SJSA1 (cell line): ENCODE data around the gene XIST. TPM values are rescaled to one million over a fixed set of nuclear protein-coding genes. Genes with fewer than 3 reads are reported as not detected.
"Not testable (repeated sequence)": the region's sequence is repeated elsewhere in the genome, so short reads cannot be mapped to it uniquely, and the experiment has no call there.

Source experiments
- DNase-seq, 2 experiments: peaks; one replicate each; pipeline ENCODE4 v3.0.0-alpha.2; 2015 to 2020; ENCODE audit warnings: low spot score in 2 of 2, low read depth in 1 of 2
- H3K27ac ChIP-seq: fragments of 250-450 bp; sonication (Bioruptor Pico); 2 replicates; pipeline ENCODE4 v1.5.1; 2020; ENCODE audit warnings: mild to moderate bottlenecking, moderate library complexity
- H3K27me3 ChIP-seq: fragments of 250-450 bp; sonication (Bioruptor Pico); replicated peaks from 2 replicates; pipeline ENCODE4 v1.5.1; 2020; ENCODE audit warnings: mild to moderate bottlenecking, moderate library complexity
- H3K36me3 ChIP-seq: fragments of 250-450 bp; sonication (Bioruptor Pico); 2 replicates; pipeline ENCODE4 v1.5.1; 2020; ENCODE audit warnings: mild to moderate bottlenecking
- H3K4me1 ChIP-seq: fragments of 250-450 bp; sonication (Bioruptor Pico); replicated peaks from 2 replicates; pipeline ENCODE4 v1.6.1; 2021; ENCODE audit warnings: mild to moderate bottlenecking
- H3K4me3 ChIP-seq: fragments of 250-450 bp; sonication (Bioruptor Pico); 2 replicates; pipeline ENCODE4 v1.5.1; 2020; ENCODE audit warnings: mild to moderate bottlenecking
- H3K9me3 ChIP-seq: fragments of 250-450 bp; sonication (Bioruptor Pico); replicated peaks from 2 replicates; pipeline ENCODE4 v1.5.1; 2020; ENCODE audit warnings: mild to moderate bottlenecking
- total RNA-seq: library from RNA; depleted of rRNA; stranded (reverse); fragments of >200 nt; shearing (Covaris generic); gene quantifications from 2 replicates; pipeline ENCODE4 v1.2.3, GENCODE V29; 2014

The XIST gene
- total RNA-seq, 1 experiment from 2014 or later, result not detected

DNA sequence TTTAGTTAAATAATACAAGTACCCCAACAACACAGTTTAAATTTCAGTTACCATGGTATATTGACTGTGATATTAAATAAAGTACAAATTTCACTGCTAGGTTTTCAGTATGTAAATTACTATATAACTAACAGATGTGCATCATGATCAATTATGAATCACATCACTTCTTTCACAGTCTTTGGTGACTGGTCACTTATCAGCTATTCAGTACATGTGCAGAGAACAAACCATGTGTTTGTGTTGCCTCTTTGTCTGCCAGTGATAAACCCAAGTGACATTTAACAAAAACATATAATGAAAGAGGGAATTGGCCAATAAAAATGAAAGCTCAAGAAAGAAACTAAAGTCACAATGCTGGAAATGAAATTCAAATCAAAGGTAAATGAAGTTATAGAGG is 40.3 kb downstream of the XIST start:
- no peak overlapping the region for H3K27ac ChIP-seq
- H3K4me3 ChIP-seq, result no peak overlapping the region
- no peak for DNase-seq
- H3K9me3 ChIP-seq, result no peaks in the 10 kb centered on the region
- H3K36me3 ChIP-seq, result no peaks in the 10 kb centered on the region
- H3K27me3 ChIP-seq, result no peaks in the 10 kb centered on the region
- H3K4me1 ChIP-seq, result no peaks in the 10 kb centered on the region

- H3K27ac ChIP-seq, H3K4me1 ChIP-seq, DNase-seq, H3K36me3 ChIP-seq, H3K9me3 ChIP-seq, H3K4me3 ChIP-seq, H3K27me3 ChIP-seq: not testable (repeated sequence)
Observed at GRCh38 chrX:73804109-73804508, 48.4 kb downstream of the XIST start.

DNA sequence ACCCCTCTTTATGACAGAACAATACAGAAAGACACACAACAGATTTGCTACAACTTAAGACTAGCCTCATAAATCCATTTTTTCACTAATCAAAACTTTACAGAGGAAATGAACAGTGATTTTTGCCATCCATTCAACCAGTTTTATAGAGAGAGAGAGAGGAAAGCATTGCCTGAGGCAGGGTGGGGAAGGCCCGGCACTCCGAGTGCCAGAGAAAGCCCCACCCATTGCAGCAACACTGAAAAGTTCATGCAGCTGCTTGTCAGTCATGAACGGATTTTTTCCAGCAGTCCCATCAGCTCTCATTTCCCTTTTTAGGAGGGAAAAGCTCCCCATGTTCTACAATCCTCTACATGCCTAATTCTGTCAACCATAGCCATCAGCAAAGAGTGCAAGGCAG is 52.6 kb downstream of the XIST start:
- H3K27ac ChIP-seq, result no peak overlapping the region
- H3K4me1 ChIP-seq, result no peaks in the 10 kb centered on the region
- H3K36me3 ChIP-seq, result no peaks in the 10 kb centered on the region
- H3K4me3 ChIP-seq, result no peak overlapping the region
- no peaks in the 10 kb centered on the region for H3K9me3 ChIP-seq
- no peaks in the 10 kb centered on the region for H3K27me3 ChIP-seq
- no peak for DNase-seq

- DNase-seq, H3K9me3 ChIP-seq, H3K27ac ChIP-seq, H3K27me3 ChIP-seq, H3K36me3 ChIP-seq, H3K4me1 ChIP-seq, H3K4me3 ChIP-seq: not testable (repeated sequence)
Observed at GRCh38 chrX:73792511-73792910, 60.0 kb downstream of the XIST start.

- H3K4me3 ChIP-seq, result no peak overlapping the region
Observed at GRCh38 chrX:73785493-73785892, 67.0 kb downstream of the XIST start.

More at GRCh38 chrX:73785493-73785892, 67.0 kb downstream of the XIST start:
- Histone ChIP-seq H3K27ac (no peak overlapping the region), H3K27me3 (no peaks in the 10 kb centered on the region), H3K36me3 (no peaks in the 10 kb centered on the region), H3K4me1 (no peaks in the 10 kb centered on the region), H3K9me3 (no peaks in the 10 kb centered on the region)
- no peak for DNase-seq
